ENCODE data around the gene LRPPRC. TPM values are rescaled to one million over a fixed set of nuclear protein-coding genes. Genes with fewer than 3 reads are reported as not detected.

The LRPPRC gene
- total RNA-seq, 1 experiment from 2014 or later = 253 TPM

- DNase-seq (ENCODE audit: low spot score) (no peak), ATAC-seq (peak; percentile 59)
- ChIA-PET POLR2A (interaction anchor here (0.6 to 0.7 kb wide), 2 partner anchors 10 to 407 kb away, joined by 3 to 5 read pairs; no protein-coding TSS in a partner anchor), CTCF (interaction anchor here (1.9 kb wide), 1 partner anchor 67 kb away, joined by 5 read pairs; no protein-coding TSS in a partner anchor)
- peaks cover 51% of the 10 kb centered on the region for H3K4me1 Mint-ChIP-seq
- no peaks in the 10 kb centered on the region for H3K9me3 Mint-ChIP-seq
- no peaks in the 10 kb centered on the region for H3K27me3 Mint-ChIP-seq (ENCODE audit: low read depth)
- H3K4me3 Mint-ChIP-seq = peak overlapping the region; percentile 36
- TF ChIP-seq OVOL2 (CRISPR knock-in tag; IDR thresholded peaks at IDR 0.05; ENCODE audit: borderline replicate concordance) = no peak
- H3K27ac Mint-ChIP-seq = peak overlapping the region; percentile 81
- peaks cover 60% of the 10 kb centered on the region for H3K36me3 Mint-ChIP-seq
Observed at GRCh38 chr2:43944915-43945314, 50.9 kb downstream of the LRPPRC start.

- DNase-seq (ENCODE audit: low spot score) (no peak), ATAC-seq (no peak)
- no peaks in the 10 kb centered on the region for H3K9me3 Mint-ChIP-seq
- TF ChIP-seq RORB (CRISPR knock-in tag; IDR thresholded peaks at IDR 0.05) (no peak), TCF7 (CRISPR knock-in tag; IDR thresholded peaks at IDR 0.05; ENCODE audit: low read depth) (no peak), FOXP1 (CRISPR knock-in tag; IDR thresholded peaks at IDR 0.05; ENCODE audit: borderline replicate concordance) (no peak), FOXJ3 (CRISPR knock-in tag; IDR thresholded peaks at IDR 0.05; ENCODE audit: borderline replicate concordance) (no peak), ZNF423 (CRISPR knock-in tag; IDR thresholded peaks at IDR 0.05) (no peak), NR2C2 (CRISPR knock-in tag; IDR thresholded peaks at IDR 0.05) (no peak), IRF2 (CRISPR knock-in tag; IDR thresholded peaks at IDR 0.05; ENCODE audit: borderline replicate concordance, low read depth) (no peak), ELF4 (CRISPR knock-in tag; IDR thresholded peaks at IDR 0.05; ENCODE audit: low read depth) (no peak), CREM (CRISPR knock-in tag; IDR thresholded peaks at IDR 0.05) (no peak), AFF4 (CRISPR knock-in tag; IDR thresholded peaks at IDR 0.05; ENCODE audit: borderline replicate concordance) (no peak), PREB (CRISPR knock-in tag; IDR thresholded peaks at IDR 0.05; ENCODE audit: borderline replicate concordance) (no peak), NFATC4 (CRISPR knock-in tag; IDR thresholded peaks at IDR 0.05) (no peak), CREB1 (CRISPR knock-in tag; IDR thresholded peaks at IDR 0.05) (no peak), SMAD3 (CRISPR knock-in tag; IDR thresholded peaks at IDR 0.05; ENCODE audit: borderline replicate concordance) (no peak), ZNF317 (CRISPR knock-in tag; IDR thresholded peaks at IDR 0.05; ENCODE audit: borderline replicate concordance, low read depth) (no peak), ZNF416 (CRISPR knock-in tag; IDR thresholded peaks at IDR 0.05) (no peak), ZNF512 (CRISPR knock-in tag; IDR thresholded peaks at IDR 0.05; ENCODE audit: borderline replicate concordance) (no peak), MXD4 (CRISPR knock-in tag; IDR thresholded peaks at IDR 0.05; ENCODE audit: borderline replicate concordance) (no peak)
- peaks cover 59% of the 10 kb centered on the region for H3K36me3 Mint-ChIP-seq
- no peaks in the 10 kb centered on the region for H3K27me3 Mint-ChIP-seq (ENCODE audit: low read depth)
- H3K4me3 Mint-ChIP-seq = peak overlapping the region; percentile 30; the same call in 1 of the 2 replicates
- ChIA-PET POLR2A (interaction anchor here (0.7 kb wide), 1 partner anchor 11 kb away, joined by 3 read pairs; no protein-coding TSS in a partner anchor), CTCF (interaction anchor here (0.6 to 1.9 kb wide), 2 partner anchors 66 to 1099 kb away, joined by 3 to 5 read pairs; no protein-coding TSS in a partner anchor)
- H3K27ac Mint-ChIP-seq = peak overlapping the region; percentile 76
- H3K4me1 Mint-ChIP-seq = peaks cover 51% of the 10 kb centered on the region
Observed at GRCh38 chr2:43943809-43944452, 51.9 kb downstream of the LRPPRC start.
